ENCODE measurements around the gene PRKACB.

- TF ChIP-seq JUND (IDR thresholded peaks at IDR 0.05; ENCODE audit: low read length) (no peak), EZH2 (IDR thresholded peaks at IDR 0.05; ENCODE audit: low read depth, low read length, severe bottlenecking) (no peak), TBP (IDR thresholded peaks at IDR 0.05; ENCODE audit: low read depth, low read length) (no peak), POLR2AphosphoS5 (IDR thresholded peaks at IDR 0.05; ENCODE audit: low read depth, low read length) (no peak), POLR2A (IDR thresholded peaks at IDR 0.05; ENCODE audit: control extremely low read depth in 1 of 2, low read depth in 2 of 2, low read length in 2 of 2) (no peak), ZNF274 (IDR thresholded peaks at IDR 0.05; ENCODE audit: borderline replicate concordance, extremely low read depth, low read length) (no peak), RFX5 (IDR thresholded peaks at IDR 0.05; ENCODE audit: borderline replicate concordance, low read depth, low read length) (no peak)
- TF ChIP-seq, protein P1, sequence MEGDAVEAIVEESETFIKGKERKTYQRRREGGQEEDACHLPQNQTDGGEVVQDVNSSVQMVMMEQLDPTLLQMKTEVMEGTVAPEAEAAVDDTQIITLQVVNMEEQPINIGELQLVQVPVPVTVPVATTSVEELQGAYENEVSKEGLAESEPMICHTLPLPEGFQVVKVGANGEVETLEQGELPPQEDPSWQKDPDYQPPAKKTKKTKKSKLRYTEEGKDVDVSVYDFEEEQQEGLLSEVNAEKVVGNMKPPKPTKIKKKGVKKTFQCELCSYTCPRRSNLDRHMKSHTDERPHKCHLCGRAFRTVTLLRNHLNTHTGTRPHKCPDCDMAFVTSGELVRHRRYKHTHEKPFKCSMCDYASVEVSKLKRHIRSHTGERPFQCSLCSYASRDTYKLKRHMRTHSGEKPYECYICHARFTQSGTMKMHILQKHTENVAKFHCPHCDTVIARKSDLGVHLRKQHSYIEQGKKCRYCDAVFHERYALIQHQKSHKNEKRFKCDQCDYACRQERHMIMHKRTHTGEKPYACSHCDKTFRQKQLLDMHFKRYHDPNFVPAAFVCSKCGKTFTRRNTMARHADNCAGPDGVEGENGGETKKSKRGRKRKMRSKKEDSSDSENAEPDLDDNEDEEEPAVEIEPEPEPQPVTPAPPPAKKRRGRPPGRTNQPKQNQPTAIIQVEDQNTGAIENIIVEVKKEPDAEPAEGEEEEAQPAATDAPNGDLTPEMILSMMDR (IDR thresholded peaks at IDR 0.05; ENCODE audit: control extremely low read depth in 1 of 3, insufficient read depth in 1 of 3, low read depth in 1 of 3, low read length in 3 of 3): no peak
Measured at GRCh38 chr1:84277343-84278059, 133.4 kb downstream of the PRKACB start.

Measured in H1 (cell line).